ENCODE data around the gene RAET1E. TPM values are rescaled to one million over a fixed set of nuclear protein-coding genes. Genes with fewer than 3 reads are reported as not detected.
A peak's percentile ranks its signal among the peaks of the same experiment; 100 is the strongest.
"Not testable (repeated sequence)": the region's sequence is repeated elsewhere in the genome, so short reads cannot be mapped to it uniquely, and the experiment has no call there.

Gene RAET1E
- total RNA-seq, 1 experiment from 2014 or later = not detected

DNA sequence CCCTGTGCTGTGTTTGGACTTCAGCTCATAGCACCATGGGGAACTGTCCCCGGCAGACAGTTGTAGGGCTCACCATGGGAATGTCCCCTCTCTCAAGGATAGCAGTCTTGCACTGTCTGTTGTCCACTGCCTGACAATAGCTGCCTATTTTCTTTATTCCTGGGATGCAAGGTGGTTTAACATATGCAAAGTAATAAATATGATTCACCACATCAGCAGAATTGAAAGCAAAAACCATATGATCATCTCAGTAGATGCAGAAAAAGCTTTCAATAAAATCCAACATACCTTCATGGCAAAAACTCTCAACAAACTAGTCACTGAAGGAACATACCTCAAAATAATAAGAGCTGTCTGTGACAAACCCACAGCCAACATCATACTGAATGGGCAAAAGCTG, 20.3 kb downstream of the RAET1E start:
- in situ Hi-C loops (cut with HindIII; ENCODE audit: low pct_unique_long_range_greater_than_20kb, low sequenced_read_pairs) = no loop called here
- DNase-seq (ENCODE audit: low read depth) = no peak

DNA sequence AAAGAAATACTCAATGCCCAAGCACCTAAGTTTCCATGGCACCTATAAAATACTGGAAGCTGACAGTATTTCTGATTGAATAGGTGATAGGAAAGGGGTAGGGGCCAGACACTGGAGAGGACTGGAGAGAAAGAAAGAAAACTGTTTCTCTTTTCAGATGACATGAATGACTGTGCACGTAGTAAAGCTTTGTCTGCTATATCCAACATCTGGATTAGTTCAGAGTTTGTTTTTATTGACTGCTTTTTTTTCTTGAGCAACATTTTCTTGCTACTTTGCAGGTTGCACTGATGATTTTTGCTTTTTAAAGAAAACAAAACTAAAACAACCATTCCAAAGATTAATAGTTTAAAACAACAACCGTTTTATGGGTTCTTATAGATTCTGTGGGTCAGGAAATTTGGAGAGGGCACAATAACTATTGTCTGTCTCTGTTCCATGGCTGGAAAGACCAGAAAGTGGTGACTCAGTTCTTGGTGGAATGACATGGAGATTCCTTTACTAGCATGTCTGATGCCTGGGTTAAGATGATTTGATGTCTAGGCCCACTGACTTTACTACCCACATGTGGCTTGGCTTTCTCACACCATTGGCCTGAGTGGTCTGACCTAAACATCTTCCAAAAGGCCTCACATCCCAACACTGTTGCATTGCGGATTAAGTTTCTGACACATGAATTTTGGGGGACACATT, 21.5 kb downstream of the RAET1E start:
- DNase-seq (ENCODE audit: low read depth) = no peak
- in situ Hi-C loops (cut with HindIII; ENCODE audit: low pct_unique_long_range_greater_than_20kb, low sequenced_read_pairs) = no loop called here

DNA sequence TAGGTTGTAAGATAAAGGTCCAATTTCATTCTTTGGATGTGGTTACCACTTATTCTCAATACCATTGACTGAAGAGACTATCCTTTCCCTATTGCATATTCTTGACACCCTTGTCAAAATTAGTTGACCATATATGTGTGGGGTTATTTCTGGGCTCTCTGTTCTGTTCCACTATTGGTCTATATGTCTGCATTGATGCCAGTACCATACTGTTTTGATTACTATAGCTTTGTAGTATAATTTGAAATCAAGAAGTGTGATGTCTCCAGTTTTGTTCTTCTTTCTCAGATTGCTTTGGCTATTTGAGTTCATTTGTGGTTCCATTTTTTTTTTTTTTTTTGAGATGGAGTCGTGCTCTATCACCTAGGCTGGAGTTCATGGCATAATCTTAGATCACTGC, 25.7 kb downstream of the RAET1E start:
- in situ Hi-C loops (cut with HindIII; ENCODE audit: low pct_unique_long_range_greater_than_20kb, low sequenced_read_pairs) = no loop called here
- no peak for DNase-seq (ENCODE audit: low read depth)

DNA sequence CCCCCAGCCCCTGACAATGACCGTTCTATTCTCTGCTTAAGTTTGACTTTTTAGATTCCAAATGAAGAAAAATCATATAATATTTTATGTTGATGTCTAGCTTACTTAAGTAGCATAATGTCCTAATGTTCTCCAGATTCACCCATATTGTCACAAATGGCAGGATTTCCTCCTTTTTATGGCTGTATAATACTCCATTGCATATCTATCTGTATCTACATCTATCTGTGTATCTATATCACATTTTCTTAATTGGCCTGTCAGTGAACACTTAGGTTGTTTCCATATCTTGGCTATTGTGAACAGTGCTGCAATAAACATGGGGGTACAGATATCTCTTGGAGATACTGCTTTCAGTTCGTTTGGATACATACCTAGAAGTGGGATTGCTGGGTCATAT, 26.7 kb downstream of the RAET1E start:
- in situ Hi-C loops (cut with HindIII; ENCODE audit: low pct_unique_long_range_greater_than_20kb, low sequenced_read_pairs) = no loop called here
- DNase-seq (ENCODE audit: low read depth) = no peak

DNA sequence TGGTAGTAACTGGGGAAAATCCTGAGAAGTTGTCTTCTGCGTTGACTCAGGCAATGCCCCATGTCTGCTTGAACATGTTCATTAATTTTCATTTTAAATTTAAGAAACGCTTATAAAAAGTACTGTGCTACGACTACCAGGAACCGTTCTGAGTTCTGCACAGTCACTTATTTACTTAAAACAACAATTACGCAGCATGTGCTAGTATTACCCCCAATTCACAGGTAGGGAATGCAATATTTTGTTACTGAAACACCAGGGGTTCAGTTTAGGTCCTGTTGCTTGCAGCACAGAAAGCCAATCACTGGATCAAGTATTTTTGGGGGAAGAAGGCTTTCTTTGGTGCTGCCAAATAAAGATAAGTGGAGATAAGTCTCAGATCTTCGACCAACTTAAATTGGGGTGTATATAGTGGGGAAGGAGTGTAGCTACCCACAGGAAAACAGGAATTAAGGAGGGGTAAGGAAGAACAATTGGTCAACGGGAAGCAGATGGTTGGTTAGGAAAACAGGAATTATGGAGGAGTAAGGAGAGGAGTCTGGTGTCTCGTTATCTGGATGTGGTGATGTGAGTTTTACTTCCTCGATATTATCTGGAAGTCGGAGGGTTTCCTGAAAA, 28.5 kb downstream of the RAET1E start:
- in situ Hi-C loops (cut with HindIII; ENCODE audit: low pct_unique_long_range_greater_than_20kb, low sequenced_read_pairs) = no loop called here
- no peak for DNase-seq (ENCODE audit: low read depth)

DNA sequence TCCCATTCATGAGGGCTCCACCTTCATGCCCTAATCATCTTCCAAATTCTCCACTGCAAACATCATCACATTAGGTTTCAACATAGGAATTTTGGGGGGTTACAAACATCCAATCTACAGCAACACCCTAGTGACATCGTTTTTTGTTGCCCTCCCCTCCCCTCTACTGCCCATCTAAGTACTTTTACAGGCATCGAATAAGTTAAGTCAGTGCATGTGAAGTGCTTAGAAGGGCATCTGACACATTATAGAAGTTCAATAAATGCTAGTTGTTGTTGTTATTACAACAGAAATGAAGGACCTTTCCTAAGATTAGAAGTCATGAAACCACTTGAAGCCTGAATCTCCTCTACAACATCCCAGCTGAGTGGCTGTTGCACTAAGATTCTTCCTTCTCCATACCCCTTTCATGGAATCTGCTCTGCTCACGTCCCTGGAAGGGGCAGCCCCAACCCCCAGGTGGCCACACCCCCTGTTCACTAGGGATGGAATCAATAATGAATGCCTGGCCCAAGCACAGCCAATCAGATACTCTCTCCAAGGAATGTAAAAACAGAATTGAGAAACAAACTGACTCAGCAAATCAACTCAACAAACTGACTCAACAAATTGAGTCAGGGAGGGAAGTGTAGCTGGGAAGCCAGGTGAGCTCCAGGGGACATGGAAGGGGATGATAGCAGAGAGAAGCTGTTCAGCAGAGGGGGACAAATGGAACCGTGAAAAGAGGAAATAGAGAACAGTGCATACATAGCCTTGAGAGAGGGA, 29.9 kb downstream of the RAET1E start:
- peak; percentile 54 for DNase-seq (ENCODE audit: low read depth)
- in situ Hi-C loops (cut with HindIII; ENCODE audit: low pct_unique_long_range_greater_than_20kb, low sequenced_read_pairs) = no loop called here

DNA sequence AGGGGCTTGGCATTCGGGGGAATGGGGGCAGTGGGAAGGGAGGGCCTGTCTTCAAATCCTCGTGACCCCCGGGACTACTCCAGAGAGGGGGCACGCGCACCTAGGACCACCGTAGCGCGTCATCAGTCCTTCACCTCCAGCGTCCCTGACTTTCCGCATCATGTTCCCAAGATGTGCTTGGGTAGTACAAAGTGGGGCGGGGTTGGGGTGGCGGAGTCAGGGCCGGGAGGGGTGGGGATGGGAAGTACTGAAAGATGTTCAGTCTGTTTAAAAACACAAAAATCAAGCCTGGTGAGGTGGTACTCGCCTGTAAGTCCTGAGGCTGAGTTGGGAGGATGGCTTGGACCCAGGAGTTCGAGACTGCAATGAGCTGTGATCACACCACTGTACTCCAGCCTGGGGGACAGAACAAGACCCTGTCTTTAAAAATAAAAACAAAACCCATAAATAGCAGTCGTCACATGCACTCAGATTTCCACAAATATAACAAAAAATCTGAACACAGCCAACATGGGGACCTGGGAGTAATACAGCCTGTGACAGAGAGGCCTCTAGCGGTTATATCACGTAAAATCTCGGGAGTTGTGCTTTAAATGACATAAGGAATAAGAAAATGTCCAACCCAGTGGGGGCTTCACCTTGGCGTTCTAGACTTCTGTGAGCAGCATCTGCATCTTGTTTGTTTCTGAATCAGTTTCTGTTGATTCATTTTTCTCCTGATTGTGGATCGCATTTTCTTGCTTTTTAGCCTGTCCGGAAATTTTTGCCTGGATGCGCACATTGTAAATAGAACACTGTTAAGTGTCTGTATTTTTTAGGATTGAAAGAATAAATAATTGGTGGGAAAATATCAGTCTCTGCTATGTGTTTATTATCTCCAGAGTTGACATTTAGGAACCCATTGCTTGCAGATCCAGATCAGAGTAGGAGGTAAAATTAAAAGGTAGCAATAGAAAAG, 33.1 kb downstream of the RAET1E start:
- DNase-seq (ENCODE audit: low read depth) = peak; percentile 60
- in situ Hi-C loops (cut with HindIII; ENCODE audit: low pct_unique_long_range_greater_than_20kb, low sequenced_read_pairs) = no loop called here

DNA sequence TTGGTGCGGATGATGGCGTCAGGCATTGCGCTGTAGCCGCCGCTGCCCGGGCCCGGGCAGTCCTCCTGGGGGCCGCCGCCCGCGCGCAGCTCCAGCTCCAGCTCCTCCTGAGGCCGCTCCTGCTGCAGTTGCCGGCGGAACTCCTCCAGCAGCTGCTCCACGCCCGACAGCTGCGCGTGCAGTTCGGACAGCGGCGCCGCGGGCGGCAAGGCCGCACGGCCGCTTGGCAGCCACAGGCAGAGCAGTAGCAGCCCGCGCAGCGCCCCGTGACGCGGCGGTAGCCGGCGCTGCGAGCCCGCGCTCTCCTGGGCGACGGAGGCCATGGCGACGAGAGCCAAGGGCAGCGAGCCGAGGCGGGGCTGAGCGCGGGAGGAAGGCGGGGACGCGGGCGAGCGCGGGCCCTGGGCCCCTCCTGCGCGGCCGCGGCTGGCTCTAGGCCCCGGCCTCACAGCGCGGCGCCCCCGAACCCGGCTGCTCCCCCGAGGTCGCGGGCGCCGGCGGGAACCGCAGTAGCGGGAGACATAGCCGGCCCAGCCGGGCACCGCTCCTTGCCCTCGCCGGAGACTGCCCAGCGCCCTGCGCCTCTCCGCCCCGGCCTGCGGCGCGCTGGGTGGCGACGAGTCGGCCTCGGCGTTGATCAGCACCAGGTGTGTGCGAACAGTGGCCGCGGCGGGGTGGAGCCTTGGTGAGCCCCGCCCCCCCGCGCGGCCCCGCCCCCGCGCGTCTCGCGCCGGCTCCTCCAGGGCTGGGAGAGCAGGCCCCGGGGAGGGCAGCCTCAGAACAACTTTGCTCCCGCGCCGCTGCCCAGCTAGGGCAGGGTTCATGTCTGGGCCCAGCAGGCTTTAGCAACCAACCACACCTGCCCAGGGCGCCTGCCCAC, 34.0 kb downstream of the RAET1E start, which contains the start of gene LRP11:
TSS of gene LRP11 (minus strand) at position 662 of the 880 bp plus-strand sequence. CDS start at position 323, 339 bp downstream.
- in situ Hi-C loops (cut with HindIII; ENCODE audit: low pct_unique_long_range_greater_than_20kb, low sequenced_read_pairs) = no loop called here
- peak; percentile 84 for DNase-seq (ENCODE audit: low read depth)

DNA sequence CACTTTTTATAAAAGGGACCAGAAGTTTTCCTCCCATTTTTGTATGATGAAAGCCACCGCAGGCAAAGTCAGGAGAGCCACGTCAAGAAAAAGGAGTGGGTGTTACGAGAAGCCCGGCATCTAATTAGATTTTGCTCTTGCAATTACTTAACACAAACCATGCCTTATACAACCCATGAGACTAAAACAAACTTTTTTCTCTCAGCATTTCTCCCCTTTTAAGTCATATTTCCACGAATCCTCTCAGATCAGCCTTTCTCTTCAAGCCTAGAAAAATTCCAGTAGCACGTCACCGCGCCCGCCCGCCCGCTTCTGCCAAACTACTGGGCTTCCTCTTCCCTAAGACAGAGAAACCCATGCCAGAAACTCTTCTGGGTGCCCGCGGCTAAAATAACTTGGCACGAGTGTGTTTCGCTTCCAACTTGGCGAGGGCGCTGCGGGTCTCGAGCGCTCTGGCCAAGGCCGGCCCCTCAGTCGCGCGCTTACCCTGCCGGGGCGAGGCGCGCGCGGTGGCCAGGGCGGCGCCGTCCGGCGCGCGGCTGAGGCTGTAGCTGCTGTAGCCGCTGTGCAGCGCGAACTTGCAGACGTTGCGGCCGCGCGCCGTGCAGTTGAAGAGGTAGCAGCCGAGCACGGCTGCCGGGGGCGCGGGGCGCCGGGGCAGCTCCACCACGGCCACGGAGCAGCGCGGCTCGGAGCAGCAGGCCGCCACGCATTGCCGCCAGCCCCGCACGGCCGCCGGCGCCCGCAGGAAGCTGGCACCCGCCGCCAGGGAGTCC, 34.8 kb downstream of the RAET1E start:
- in situ Hi-C loops (cut with HindIII; ENCODE audit: low pct_unique_long_range_greater_than_20kb, low sequenced_read_pairs) = no loop called here
- peak; percentile 68 for DNase-seq (ENCODE audit: low read depth)

DNA sequence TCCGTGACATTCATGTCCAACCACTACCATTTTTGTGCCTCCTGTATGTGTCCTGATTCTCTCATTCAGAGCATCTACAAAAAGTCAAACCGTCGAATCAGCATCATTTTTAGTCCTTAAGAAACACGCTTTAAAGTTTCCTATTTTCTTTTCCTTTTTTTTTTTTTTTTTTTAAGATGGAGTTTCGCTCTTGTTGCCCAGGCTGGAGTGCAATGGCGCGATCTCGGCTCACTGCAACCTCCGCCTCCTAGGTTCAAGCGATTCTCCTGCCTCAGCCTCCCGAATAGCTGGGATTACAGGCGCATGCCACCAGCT, 35.5 kb downstream of the RAET1E start:
- in situ Hi-C loops (cut with HindIII; ENCODE audit: low pct_unique_long_range_greater_than_20kb, low sequenced_read_pairs); DNase-seq (ENCODE audit: low read depth): not testable (repeated sequence)

DNA sequence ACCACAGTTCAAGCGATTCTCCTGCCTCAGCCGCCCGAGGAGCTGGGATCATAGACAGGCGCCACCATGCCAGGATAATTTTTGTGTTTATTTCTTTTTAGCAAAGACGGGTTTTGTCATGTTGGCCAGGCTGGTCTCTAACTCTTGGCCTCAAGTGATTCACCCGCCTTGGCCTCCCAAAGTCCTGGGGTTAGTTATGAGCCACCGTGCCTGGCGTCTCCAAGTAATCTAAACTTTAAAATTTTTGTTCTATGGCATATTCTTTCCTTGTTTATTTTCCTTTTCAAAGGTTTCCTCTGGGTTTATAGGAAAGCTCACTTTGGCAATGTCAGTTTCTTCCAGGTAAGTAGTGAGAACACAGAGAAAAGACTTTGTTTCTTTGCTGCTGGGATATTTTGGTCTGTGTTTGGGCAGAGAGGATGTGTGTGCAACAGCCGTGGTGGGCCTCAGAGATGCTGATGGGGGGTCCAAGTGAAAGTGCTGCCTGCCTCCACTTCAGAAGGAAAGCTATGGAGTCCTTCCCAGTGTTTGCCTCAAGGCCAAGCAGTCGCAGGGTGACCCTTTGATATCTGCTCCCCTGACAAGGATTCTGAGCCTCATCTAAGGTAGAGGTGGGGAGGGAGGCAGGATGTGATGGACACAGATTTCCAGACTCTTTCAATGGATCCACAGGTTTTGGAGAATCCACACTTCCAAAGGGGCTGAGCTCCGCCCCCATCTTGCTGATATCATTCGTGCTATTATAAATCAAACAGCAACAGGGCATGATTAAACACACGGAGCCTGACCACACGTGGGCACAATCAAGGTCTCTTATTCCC, 36.1 kb downstream of the RAET1E start:
- no peak for DNase-seq (ENCODE audit: low read depth)
- in situ Hi-C loops (cut with HindIII; ENCODE audit: low pct_unique_long_range_greater_than_20kb, low sequenced_read_pairs) = no loop called here

DNA sequence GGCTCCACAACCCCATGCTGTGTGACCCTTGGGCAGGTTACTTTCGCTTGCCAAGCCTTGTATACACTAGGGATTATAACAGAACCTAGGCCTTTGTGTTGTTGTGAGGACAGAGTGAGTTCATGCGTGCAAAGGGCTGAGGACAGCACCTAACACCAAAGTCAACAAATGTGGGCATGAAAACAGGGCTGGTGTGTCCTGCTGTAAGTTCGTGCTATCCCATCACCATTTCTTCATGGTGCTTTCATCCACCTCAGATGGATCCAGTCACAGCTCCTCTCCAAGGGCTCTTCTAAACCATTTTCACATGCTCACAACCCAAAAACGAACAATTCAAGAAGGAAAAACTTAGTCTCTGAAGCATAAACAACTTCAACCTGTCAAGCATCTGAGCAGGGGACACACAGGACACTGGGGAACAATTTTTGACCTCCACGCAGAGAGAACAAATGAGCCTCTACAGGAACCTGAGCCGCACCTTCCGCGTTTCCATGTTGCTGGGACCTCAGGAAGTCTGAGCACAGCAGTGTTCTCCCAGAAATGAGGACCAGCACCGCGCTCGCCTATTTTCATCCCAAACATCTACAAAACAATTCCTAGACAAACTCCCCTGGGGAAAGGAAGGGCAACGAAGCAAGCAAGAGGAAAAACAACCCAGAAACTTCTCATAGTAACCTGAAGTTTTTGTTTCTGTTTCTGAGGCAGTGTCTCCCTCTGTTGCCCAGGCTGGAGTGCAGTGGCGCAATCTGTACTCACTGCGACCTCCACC, 36.9 kb downstream of the RAET1E start:
- DNase-seq (ENCODE audit: low read depth) = peak; percentile 44
- in situ Hi-C loops (cut with HindIII; ENCODE audit: low pct_unique_long_range_greater_than_20kb, low sequenced_read_pairs) = no loop called here

DNA sequence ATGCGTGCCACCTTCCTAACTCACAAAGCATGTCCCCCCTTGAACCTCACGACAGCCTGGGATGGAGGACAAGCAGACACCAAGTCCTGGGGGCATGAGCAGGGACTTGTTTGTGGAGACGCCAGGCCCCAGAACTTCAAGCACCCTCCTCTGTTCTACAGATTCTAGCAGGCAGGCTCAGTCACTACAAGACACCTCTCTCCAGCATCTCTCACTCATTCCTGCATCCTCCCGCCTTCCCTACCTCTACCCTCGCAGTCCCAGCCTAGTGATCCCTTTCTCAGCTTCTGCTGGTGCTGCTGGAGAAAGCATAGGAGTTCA, 37.4 kb downstream of the RAET1E start:
- DNase-seq (ENCODE audit: low read depth) = no peak
- in situ Hi-C loops (cut with HindIII; ENCODE audit: low pct_unique_long_range_greater_than_20kb, low sequenced_read_pairs) = no loop called here

DNA sequence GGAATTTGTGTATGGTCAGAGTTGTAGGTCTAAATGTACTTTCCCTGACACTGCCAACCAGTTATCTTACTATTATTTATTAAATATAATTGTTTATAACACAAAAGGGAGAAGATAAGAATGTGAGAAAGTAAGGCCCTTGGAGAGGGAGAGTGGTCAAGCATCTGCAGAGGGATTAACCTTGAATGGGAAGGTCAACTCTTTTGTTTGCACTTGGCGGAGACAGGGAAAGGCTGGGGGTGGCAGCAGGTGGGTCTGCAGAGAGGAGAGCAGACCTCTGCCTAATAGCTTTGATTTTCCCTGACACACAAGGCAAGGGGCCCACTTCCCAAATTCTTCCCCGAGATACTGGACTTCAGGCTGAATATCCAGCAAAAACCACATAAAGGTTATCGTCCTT, 38.0 kb downstream of the RAET1E start:
- in situ Hi-C loops (cut with HindIII; ENCODE audit: low pct_unique_long_range_greater_than_20kb, low sequenced_read_pairs) = no loop called here
- DNase-seq (ENCODE audit: low read depth) = no peak

DNA sequence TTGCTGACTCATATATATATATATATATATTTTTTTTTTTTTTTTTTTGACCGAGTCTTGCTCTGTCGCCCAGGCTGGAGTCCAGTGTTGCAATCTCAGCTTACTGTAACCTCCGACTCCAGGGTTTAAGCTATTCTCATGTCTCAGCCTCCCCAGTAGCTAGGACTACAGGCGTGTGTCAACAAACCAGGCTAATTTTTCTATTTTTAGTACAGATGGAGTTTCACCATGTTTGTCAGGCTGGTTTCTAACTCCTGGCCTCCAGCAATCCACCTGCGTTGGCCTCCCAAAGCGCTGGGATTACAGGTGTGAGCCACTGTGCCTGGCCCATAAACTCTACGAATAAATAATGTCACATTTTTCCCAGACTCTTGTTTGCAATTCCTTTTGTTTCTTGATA, 38.5 kb downstream of the RAET1E start:
- in situ Hi-C loops (cut with HindIII; ENCODE audit: low pct_unique_long_range_greater_than_20kb, low sequenced_read_pairs) = no loop called here
- no peak for DNase-seq (ENCODE audit: low read depth)

DNA sequence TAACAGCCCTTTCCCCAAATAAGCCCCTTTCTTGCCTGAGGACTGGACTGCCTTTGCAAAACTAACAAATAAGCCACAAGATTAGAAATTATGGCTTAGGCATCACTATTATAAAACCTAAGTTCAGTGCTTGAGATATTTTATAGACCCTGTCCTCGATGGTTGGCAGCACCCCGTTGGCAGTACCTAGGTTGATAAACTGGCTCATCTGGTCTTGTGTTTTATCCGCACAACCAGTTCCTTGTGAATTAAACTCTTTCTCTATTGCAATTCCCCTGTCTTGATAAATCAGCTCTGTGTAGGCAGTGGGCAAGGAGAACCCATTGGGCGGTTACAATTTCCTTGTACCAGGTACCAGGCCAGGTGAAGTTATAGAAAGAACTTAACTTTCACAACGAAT, 40.4 kb downstream of the RAET1E start:
- no peak for DNase-seq (ENCODE audit: low read depth)
- in situ Hi-C loops (cut with HindIII; ENCODE audit: low pct_unique_long_range_greater_than_20kb, low sequenced_read_pairs) = no loop called here

All from Caki2 (cell line).